ENCODE results near the gene MATN3. TPM values are rescaled to one million over a fixed set of nuclear protein-coding genes. Genes with fewer than 3 reads are reported as not detected.

MATN3 gene
- total RNA-seq, 4 donors from 2014 or later = 0.27 to 2.3 (median 0.33) TPM; not detected in 1

- no peaks in the 10 kb centered on the region for H3K27me3 ChIP-seq
- no peaks in the 10 kb centered on the region for H3K9me3 ChIP-seq
- H3K4me1 ChIP-seq = peaks cover 0 to 3% of the 10 kb centered on the region in 2 donors
- TF ChIP-seq POLR2A (IDR thresholded peaks at IDR 0.05) (no peak), CTCF (IDR thresholded peaks at IDR 0.05) (no peak)
- DNase-seq = no peak
- H3K36me3 ChIP-seq = no peaks in the 10 kb centered on the region
- no peak overlapping the region for H3K27ac ChIP-seq
- intact Hi-C loops (cut with DNase I) = no loop called here
- 93 to 95% methylated on average over 4 of the region's 4 CpGs for WGBS, 2 donors
- no peak overlapping the region for H3K4me3 ChIP-seq (replicated peaks in 1 of 3)
Measured at GRCh38 chr2:20023688-20024087, 11.2 kb upstream of the MATN3 start.

GRCh38 chr2:20021405-20022009 is 9.0 kb upstream of the MATN3 start:
- Histone ChIP-seq H3K27ac (no peak overlapping the region), H3K27me3 (no peaks in the 10 kb centered on the region), H3K36me3 (no peaks in the 10 kb centered on the region), H3K9me3 (no peaks in the 10 kb centered on the region), H3K4me1 (peaks cover 0 to 5% of the 10 kb centered on the region in 2 donors), H3K4me3 (replicated peaks in 1 of 3) (no peak overlapping the region)
- no peak for DNase-seq
- TF ChIP-seq POLR2A (IDR thresholded peaks at IDR 0.05) (no peak), CTCF (IDR thresholded peaks at IDR 0.05) (no peak)
- 86 to 92% methylated on average over 3 of the region's 3 CpGs for WGBS, 2 donors
- intact Hi-C loops (cut with DNase I) = no loop called here

DNA sequence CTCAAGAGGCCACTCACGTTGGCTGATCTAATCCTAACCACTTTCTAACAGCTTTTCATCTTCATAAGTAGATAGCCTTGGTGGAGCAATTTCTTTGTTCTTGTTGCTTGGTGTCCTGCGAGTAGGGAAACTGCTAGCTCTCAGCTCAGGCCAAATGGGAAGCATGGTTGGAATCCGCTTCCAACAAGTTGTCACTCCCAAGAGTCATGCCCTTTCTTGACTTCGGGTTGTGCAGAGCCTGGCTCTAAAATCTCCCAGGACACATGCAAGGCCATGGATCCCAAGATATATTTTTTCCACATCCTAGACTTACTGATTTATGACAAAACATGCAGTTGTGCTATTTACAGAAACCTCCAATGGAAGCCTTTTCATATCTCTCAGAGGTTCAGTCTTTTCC is 7.3 kb upstream of the MATN3 start:
- TF ChIP-seq CTCF (IDR thresholded peaks at IDR 0.05) (no peak), POLR2A (IDR thresholded peaks at IDR 0.05) (no peak)
- Histone ChIP-seq H3K27ac (no peak overlapping the region), H3K27me3 (no peaks in the 10 kb centered on the region), H3K4me1 (peaks cover 0 to 5% of the 10 kb centered on the region in 2 donors), H3K4me3 (replicated peaks in 1 of 3) (no peak overlapping the region), H3K36me3 (no peaks in the 10 kb centered on the region), H3K9me3 (no peaks in the 10 kb centered on the region)
- intact Hi-C loops (cut with DNase I) = no loop called here
- WGBS, 2 donors = 81 to 83% methylated on average over 4 of the region's 4 CpGs
- DNase-seq = no peak

- Histone ChIP-seq H3K36me3 (no peaks in the 10 kb centered on the region), H3K27ac (no peak overlapping the region), H3K9me3 (no peaks in the 10 kb centered on the region), H3K27me3 (no peaks in the 10 kb centered on the region), H3K4me1 (peaks cover 0 to 5% of the 10 kb centered on the region in 2 donors), H3K4me3 (replicated peaks in 1 of 3) (no peak overlapping the region)
- DNase-seq = peak; percentile 12 to 17
- 60 to 71% methylated on average over 2 of the region's 2 CpGs for WGBS, 2 donors
- intact Hi-C loops (cut with DNase I) = no loop called here
- no peak for TF ChIP-seq POLR2A (IDR thresholded peaks at IDR 0.05)
- TF ChIP-seq CTCF (IDR thresholded peaks at IDR 0.05) = no peak
Measured at GRCh38 chr2:20018601-20019152, 6.2 kb upstream of the MATN3 start.

DNA sequence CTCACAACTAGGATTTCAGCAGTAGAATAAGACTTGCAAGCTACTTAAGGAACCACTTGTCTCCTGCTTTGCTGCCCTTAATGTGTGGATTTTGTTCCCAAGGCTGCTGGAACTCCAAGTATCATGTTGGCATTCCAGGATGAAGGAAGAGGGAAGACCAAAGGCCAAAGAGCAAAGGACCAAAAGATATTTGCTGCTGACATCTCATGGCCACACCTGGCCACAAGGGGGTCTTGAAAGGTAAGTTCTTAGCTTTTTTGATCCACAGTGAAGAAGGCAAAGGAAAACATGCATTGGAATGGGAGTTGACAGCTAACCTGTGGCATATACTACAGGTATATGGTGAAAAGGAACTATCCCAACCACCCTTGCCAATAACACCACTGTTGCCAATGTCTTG is 3.9 kb upstream of the MATN3 start:
- peaks cover 0 to 17% of the 10 kb centered on the region in 2 donors for H3K4me1 ChIP-seq
- DNase-seq = no peak
- no peak overlapping the region for H3K4me3 ChIP-seq (replicated peaks in 1 of 3)
- H3K36me3 ChIP-seq = no peaks in the 10 kb centered on the region
- H3K27me3 ChIP-seq = no peaks in the 10 kb centered on the region
- TF ChIP-seq CTCF (IDR thresholded peaks at IDR 0.05) = no peak
- no peak for TF ChIP-seq POLR2A (IDR thresholded peaks at IDR 0.05)
- intact Hi-C loops (cut with DNase I) = no loop called here
- no peaks in the 10 kb centered on the region for H3K9me3 ChIP-seq
- no peak overlapping the region for H3K27ac ChIP-seq
